Neuronal stem cell (in vitro differentiated cells): ENCODE data around the gene RAG1.

ENCODE experiments used
- DNase-seq: peaks from one replicate; pipeline ENCODE4 v3.0.0-alpha.2; 2013; ENCODE audit warnings: low spot score
- H2AFZ ChIP-seq: one replicate; pipeline ENCODE4 v1.6.1; 2013; ENCODE audit warnings: mild to moderate bottlenecking, low read length, inconsistent platforms
- H2AK5ac ChIP-seq: 2 replicates; pipeline ENCODE4 v1.6.1; 2013; ENCODE audit warnings: low read depth, mild to moderate bottlenecking, inconsistent platforms, low read length, moderate library complexity, mixed read lengths
- H2BK120ac ChIP-seq: 2 replicates; pipeline ENCODE4 v1.6.1; 2013; ENCODE audit warnings: low read depth, mild to moderate bottlenecking, inconsistent platforms, low read length, moderate library complexity, mixed read lengths
- H2BK12ac ChIP-seq: one replicate; pipeline ENCODE4 v1.6.1; 2013; ENCODE audit warnings: low read length, inconsistent platforms
- H2BK15ac ChIP-seq: 2 replicates; pipeline ENCODE4 v1.6.1; 2013; ENCODE audit warnings: mild to moderate bottlenecking, low read length, inconsistent platforms, mixed read lengths
- H2BK5ac ChIP-seq: one replicate; pipeline ENCODE4 v1.6.1; 2013; ENCODE audit warnings: inconsistent platforms, mild to moderate bottlenecking, low read length, moderate library complexity
- H3K14ac ChIP-seq: one replicate; pipeline ENCODE4 v1.6.1; 2013; ENCODE audit warnings: low read length, inconsistent platforms
- H3K18ac ChIP-seq: 2 replicates; pipeline ENCODE4 v1.6.1; 2013; ENCODE audit warnings: low read length, inconsistent platforms
- H3K23ac ChIP-seq: 2 replicates; pipeline ENCODE4 v1.6.1; 2013; ENCODE audit warnings: low read depth, mild to moderate bottlenecking, mixed read lengths, low read length, inconsistent platforms; ENCODE audit not compliant: poor library complexity
- H3K27ac ChIP-seq: replicated peaks from 3 replicates; pipeline ENCODE4 v1.5.1; 2013; ENCODE audit warnings: low read length, inconsistent platforms
- H3K27me3 ChIP-seq, 3 experiments: 2 replicates each; pipeline ENCODE4 v1.6.1; 2013; ENCODE audit warnings: low read length in 3 of 3, mild to moderate bottlenecking in 2 of 3, inconsistent platforms in 1 of 3, low read depth in 1 of 3, mixed read lengths in 1 of 3, moderate library complexity in 1 of 3; ENCODE audit not compliant: control insufficient read depth in 3 of 3, insufficient read depth in 3 of 3
- H3K36me3 ChIP-seq, 2 donors: replicated peaks in 1 of 2; 2 replicates each; pipeline ENCODE4 v1.6.1; 2013; ENCODE audit warnings: low read length in 2 of 2; ENCODE audit not compliant: control insufficient read depth in 2 of 2, insufficient read depth in 2 of 2
- H3K4ac ChIP-seq: 2 replicates; pipeline ENCODE4 v1.6.1; 2013; ENCODE audit warnings: inconsistent platforms, mild to moderate bottlenecking, low read length, moderate library complexity
- H3K4me1 ChIP-seq, 2 donors: 1 replicate in 1 of 2; 2 replicates in 1 of 2; pipeline ENCODE4 v1.6.1; 2013; ENCODE audit warnings: low read length in 2 of 2, low read depth in 1 of 2; ENCODE audit not compliant: control insufficient read depth in 2 of 2, insufficient read depth in 1 of 2
- H3K4me2 ChIP-seq: one replicate; pipeline ENCODE4 v1.6.1; 2013; ENCODE audit warnings: mild to moderate bottlenecking, low read length, inconsistent platforms; ENCODE audit not compliant: insufficient read depth, poor library complexity, severe bottlenecking
- H3K4me3 ChIP-seq, 2 donors: 2 replicates each; pipeline ENCODE4 v1.5.1; 2013; ENCODE audit warnings: low read length in 2 of 2, mild to moderate bottlenecking in 2 of 2, inconsistent platforms in 1 of 2, moderate library complexity in 1 of 2
- H3K79me1 ChIP-seq: one replicate; pipeline ENCODE4 v1.6.1; 2013; ENCODE audit warnings: low read depth, mild to moderate bottlenecking, inconsistent platforms, low read length, moderate library complexity
- H3K9ac ChIP-seq: one replicate; pipeline ENCODE4 v1.6.1; 2013; ENCODE audit warnings: mild to moderate bottlenecking, low read depth, low read length, inconsistent platforms; ENCODE audit not compliant: poor library complexity
- H3K9me3 ChIP-seq, 2 donors: replicated peaks in 1 of 2; 2 replicates each; pipeline versions ENCODE3 to v1.6.1; 2013; ENCODE audit warnings: low read length in 2 of 2, mild to moderate bottlenecking in 2 of 2, inconsistent platforms in 1 of 2, low read depth in 1 of 2, mixed read lengths in 1 of 2, moderate library complexity in 1 of 2; ENCODE audit not compliant: control insufficient read depth in 2 of 2, insufficient read depth in 1 of 2
- H4K8ac ChIP-seq: one replicate; pipeline ENCODE4 v1.6.1; 2013; ENCODE audit warnings: low read depth, mild to moderate bottlenecking, inconsistent platforms, low read length, moderate library complexity
- H4K91ac ChIP-seq: one replicate; pipeline ENCODE4 v1.6.1; 2013; ENCODE audit warnings: low read length, low read depth, mild to moderate bottlenecking, inconsistent platforms; ENCODE audit not compliant: poor library complexity
- WGBS, 2 donors: extraction: QIAGEN DNeasy Blood & Tissue Kit; methylation state at CpG; one replicate each; pipeline ENCODE4 v1.1.7; 2013; ENCODE audit warnings: missing lambda C conversion rate in 2 of 2, mixed read lengths in 1 of 2; ENCODE audit not compliant: insufficient read length in 2 of 2, insufficient replicate concordance in 1 of 2; ENCODE audit errors: extremely low coverage in 2 of 2; 5-methylcytosine and 5-hydroxymethylcytosine counted together

Gene RAG1

GRCh38 chr11:36577859-36578258 is 10.1 kb downstream of the RAG1 start:
- no CpG with 5 or more reads among the region's 2 CpGs for WGBS, 2 donors
- no peak overlapping the region for H3K27ac ChIP-seq
- DNase-seq, result no peak

GRCh38 chr11:36578458-36578857 is 10.7 kb downstream of the RAG1 start:
- no peak for DNase-seq
- Histone ChIP-seq H3K4me3 (no peak overlapping the region), H3K9me3 (peaks cover 10 to 14% of the 10 kb centered on the region in 2 donors), H3K27ac (no peak overlapping the region), H2BK120ac (no peak overlapping the region), H3K4ac (no peak overlapping the region), H3K18ac (no peak overlapping the region), H3K4me1 (no peaks in the 10 kb centered on the region), H3K36me3 (no peaks in the 10 kb centered on the region), H3K14ac (no peak overlapping the region), H3K79me1 (no peaks in the 10 kb centered on the region), H4K91ac (no peak overlapping the region), H2AK5ac (no peak overlapping the region), H2BK5ac (no peak overlapping the region), H2AFZ (no peak overlapping the region), H3K27me3 (peaks cover 0 to 12% (median 0%) of the 10 kb centered on the region in 3 experiments), H3K9ac (no peak overlapping the region), H2BK12ac (no peak overlapping the region), H3K4me2 (no peak overlapping the region), H2BK15ac (no peak overlapping the region), H3K23ac (no peak overlapping the region), H4K8ac (no peak overlapping the region)
- WGBS, 2 donors, result no CpG with 5 or more reads among the region's 1 CpG

More at GRCh38 chr11:36577859-36578258, 10.1 kb downstream of the RAG1 start:
- H2BK12ac ChIP-seq, result no peak overlapping the region
- H2AFZ ChIP-seq, result no peak overlapping the region
- H3K9me3 ChIP-seq, result peaks cover 10 to 14% of the 10 kb centered on the region in 2 donors
- H3K36me3 ChIP-seq, result no peaks in the 10 kb centered on the region
- H3K14ac ChIP-seq, result no peak overlapping the region
- no peak overlapping the region for H2BK5ac ChIP-seq
- no peak overlapping the region for H2BK120ac ChIP-seq
- H3K4me3 ChIP-seq, result no peak overlapping the region
- H3K4me1 ChIP-seq, result no peaks in the 10 kb centered on the region
- no peak overlapping the region for H2AK5ac ChIP-seq
- H3K9ac ChIP-seq, result no peak overlapping the region
- no peak overlapping the region for H3K18ac ChIP-seq
- H4K8ac ChIP-seq, result no peak overlapping the region
- H3K27me3 ChIP-seq, result peaks cover 0 to 12% (median 0%) of the 10 kb centered on the region in 3 experiments
- H4K91ac ChIP-seq, result no peak overlapping the region
- H3K79me1 ChIP-seq, result no peaks in the 10 kb centered on the region
- no peak overlapping the region for H3K4ac ChIP-seq
- H3K4me2 ChIP-seq, result no peak overlapping the region
- H3K23ac ChIP-seq, result no peak overlapping the region
- no peak overlapping the region for H2BK15ac ChIP-seq

- H3K14ac ChIP-seq, result no peak overlapping the region
- no peak overlapping the region for H2BK15ac ChIP-seq
- no peak overlapping the region for H2BK120ac ChIP-seq
- H3K27me3 ChIP-seq, result peaks cover 0 to 20% (median 0%) of the 10 kb centered on the region in 3 experiments
- H3K27ac ChIP-seq, result no peak overlapping the region
- H3K4me1 ChIP-seq, result no peaks in the 10 kb centered on the region
- H2AFZ ChIP-seq, result no peak overlapping the region
- H2AK5ac ChIP-seq, result no peak overlapping the region
- no peaks in the 10 kb centered on the region for H3K36me3 ChIP-seq
- H3K9ac ChIP-seq, result no peak overlapping the region
- H3K79me1 ChIP-seq, result no peaks in the 10 kb centered on the region
- H3K4ac ChIP-seq, result no peak overlapping the region
- H3K4me2 ChIP-seq, result no peak overlapping the region
- H2BK12ac ChIP-seq, result no peak overlapping the region
- H3K23ac ChIP-seq, result no peak overlapping the region
- no peak overlapping the region for H4K91ac ChIP-seq
- H3K18ac ChIP-seq, result no peak overlapping the region
- DNase-seq, result no peak
- H3K4me3 ChIP-seq, result no peak overlapping the region
- no peak overlapping the region for H4K8ac ChIP-seq
- no peak overlapping the region for H2BK5ac ChIP-seq
- peaks cover 10 to 14% of the 10 kb centered on the region in 2 donors for H3K9me3 ChIP-seq
- WGBS, 2 donors, result no CpG with 5 or more reads among the region's 2 CpGs
Measured at GRCh38 chr11:36581536-36581935, 13.7 kb downstream of the RAG1 start.

GRCh38 chr11:36583667-36584066 is 15.9 kb downstream of the RAG1 start:
- Histone ChIP-seq H3K79me1 (no peaks in the 10 kb centered on the region), H3K27me3 (peaks cover 0 to 18% (median 1%) of the 10 kb centered on the region in 3 experiments), H3K27ac (no peak overlapping the region), H3K9me3 (peaks cover 10 to 14% of the 10 kb centered on the region in 2 donors), H3K9ac (no peak overlapping the region), H4K8ac (no peak overlapping the region), H2AK5ac (no peak overlapping the region), H3K4me2 (no peak overlapping the region), H3K23ac (no peak overlapping the region), H3K4ac (no peak overlapping the region), H2BK5ac (no peak overlapping the region), H2BK12ac (no peak overlapping the region), H3K14ac (no peak overlapping the region), H3K18ac (no peak overlapping the region), H2AFZ (no peak overlapping the region), H2BK120ac (no peak overlapping the region), H4K91ac (no peak overlapping the region), H3K36me3 (no peaks in the 10 kb centered on the region), H2BK15ac (no peak overlapping the region), H3K4me1 (no peaks in the 10 kb centered on the region), H3K4me3 (no peak overlapping the region)
- DNase-seq, result no peak
- WGBS, 2 donors, result no CpG with 5 or more reads among the region's 3 CpGs
